Measurements from ENCODE around the gene GKN1. TPM values are rescaled to one million over a fixed set of nuclear protein-coding genes. Genes with fewer than 3 reads are reported as not detected.

GKN1 gene
- total and polyA plus RNA-seq, 9 donors = 0.09 to 0.27 (median 0.16) TPM; not detected in 2

DNA sequence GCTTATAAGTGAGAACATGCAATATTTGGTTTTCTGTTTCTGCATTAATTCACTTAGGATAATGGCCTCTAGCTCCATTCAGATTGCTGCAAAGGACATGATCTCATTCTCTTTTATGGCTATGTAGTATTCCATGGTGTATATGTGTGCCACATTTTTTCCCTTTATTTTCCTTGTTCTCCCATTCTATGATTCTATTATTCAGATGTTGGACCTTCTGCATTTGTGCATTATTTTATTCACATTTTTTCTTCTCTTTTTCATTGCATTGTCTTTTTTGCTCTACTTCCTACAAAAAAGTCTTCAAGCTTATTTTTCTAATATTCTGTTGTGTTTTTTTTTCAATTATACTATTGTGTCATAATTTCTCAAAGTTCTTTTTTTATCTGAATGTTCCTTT lies 27.4 kb downstream of the GKN1 start:
- H3K27me3 ChIP-seq (ENCODE audit: control insufficient read depth, insufficient read depth, low read length) = no peaks in the 10 kb centered on the region
- peaks cover 6% of the 10 kb centered on the region for H3K4me1 ChIP-seq (ENCODE audit: control insufficient read depth, insufficient read depth, low read length)
- peaks cover 11% of the 10 kb centered on the region for H3K9me3 ChIP-seq (replicated peaks; ENCODE audit: control insufficient read depth, low read depth, low read length)
- no peak overlapping the region for H3K27ac ChIP-seq (ENCODE audit: low read length)
- DNase-seq = no peak
- H3K4me3 ChIP-seq (ENCODE audit: low read length) = no peak overlapping the region
- H3K36me3 ChIP-seq (ENCODE audit: control insufficient read depth, insufficient read depth, low read length) = no peaks in the 10 kb centered on the region

DNA sequence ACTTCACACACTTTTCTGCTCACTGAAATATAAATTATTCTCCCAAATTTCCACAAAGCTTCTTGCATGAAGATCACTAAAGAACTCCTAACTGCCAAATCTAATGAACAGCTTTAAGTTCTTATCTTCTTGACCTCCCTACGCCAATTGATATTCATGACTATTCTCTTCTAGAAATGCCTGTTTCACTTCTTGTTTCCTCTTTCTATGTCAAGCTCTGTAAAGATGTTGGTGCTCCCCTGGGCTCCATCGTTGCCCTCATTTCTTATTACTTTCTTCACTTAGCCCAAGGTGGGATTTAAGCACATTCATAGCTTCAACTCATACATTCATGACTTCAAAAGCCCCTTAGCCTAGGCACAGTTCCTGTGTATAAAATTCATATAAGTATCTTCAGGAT lies 29.3 kb downstream of the GKN1 start:
- Histone ChIP-seq H3K27me3 (ENCODE audit: control insufficient read depth, insufficient read depth, low read length) (no peaks in the 10 kb centered on the region), H3K27ac (ENCODE audit: low read length) (no peak overlapping the region), H3K36me3 (ENCODE audit: control insufficient read depth, insufficient read depth, low read length) (no peaks in the 10 kb centered on the region), H3K4me1 (ENCODE audit: control insufficient read depth, insufficient read depth, low read length) (peaks cover 6% of the 10 kb centered on the region), H3K4me3 (ENCODE audit: low read length) (no peak overlapping the region), H3K9me3 (replicated peaks; ENCODE audit: control insufficient read depth, low read depth, low read length) (peaks cover 11% of the 10 kb centered on the region)
- 97% methylated on average over 2 of the region's 2 CpGs for WGBS (ENCODE audit: insufficient coverage)
- no peak for DNase-seq

DNA sequence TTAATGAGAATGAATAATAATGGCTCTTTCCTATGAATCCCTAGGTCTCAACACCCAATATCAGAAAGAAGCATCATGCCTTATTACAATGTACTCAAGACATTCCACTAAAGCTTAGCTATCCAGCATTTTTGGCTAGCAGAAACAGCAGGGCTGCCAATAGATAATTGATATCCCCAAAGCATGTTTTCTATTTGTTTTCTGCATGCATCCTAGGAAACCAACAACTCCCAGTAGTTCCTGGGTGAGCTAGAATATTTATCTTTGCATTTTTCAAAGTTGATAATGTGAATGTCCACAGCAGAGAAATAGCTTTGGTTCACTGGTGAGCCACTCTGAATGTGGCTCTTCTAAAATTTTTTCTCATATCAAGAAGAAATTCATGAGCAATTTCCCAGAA lies 32.7 kb downstream of the GKN1 start:
- peak; percentile 94 for DNase-seq
- peaks cover 3% of the 10 kb centered on the region for H3K9me3 ChIP-seq (replicated peaks; ENCODE audit: control insufficient read depth, low read depth, low read length)
- no peak overlapping the region for H3K4me3 ChIP-seq (ENCODE audit: low read length)
- H3K4me1 ChIP-seq (ENCODE audit: control insufficient read depth, insufficient read depth, low read length) = peaks cover 6% of the 10 kb centered on the region
- peak overlapping the region; percentile 76 for H3K27ac ChIP-seq (ENCODE audit: low read length)
- H3K36me3 ChIP-seq (ENCODE audit: control insufficient read depth, insufficient read depth, low read length) = no peaks in the 10 kb centered on the region
- H3K27me3 ChIP-seq (ENCODE audit: control insufficient read depth, insufficient read depth, low read length) = peaks cover 11% of the 10 kb centered on the region

DNA sequence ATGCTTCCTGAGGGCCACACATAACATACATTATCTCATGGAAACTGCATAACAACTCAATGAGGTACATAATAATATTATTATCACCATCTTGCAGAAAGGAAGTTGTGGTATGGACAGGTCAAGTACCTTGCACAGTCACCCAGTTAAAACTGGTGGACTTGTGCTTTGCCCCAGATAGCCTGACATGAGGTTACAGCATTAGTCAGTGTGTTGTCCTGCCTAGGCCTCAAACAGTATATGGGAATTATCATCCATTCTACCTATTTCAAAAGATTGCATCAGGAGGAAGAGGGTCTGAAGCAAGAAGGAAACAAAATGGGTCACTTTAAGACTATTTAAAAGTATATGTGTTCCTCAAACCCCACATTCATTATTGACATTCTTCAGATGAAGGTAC lies 33.2 kb downstream of the GKN1 start:
- H3K27ac ChIP-seq (ENCODE audit: low read length) = peak overlapping the region; percentile 51
- DNase-seq = no peak
- peaks cover 8% of the 10 kb centered on the region for H3K4me1 ChIP-seq (ENCODE audit: control insufficient read depth, insufficient read depth, low read length)
- H3K4me3 ChIP-seq (ENCODE audit: low read length) = no peak overlapping the region
- no peaks in the 10 kb centered on the region for H3K36me3 ChIP-seq (ENCODE audit: control insufficient read depth, insufficient read depth, low read length)
- no peaks in the 10 kb centered on the region for H3K9me3 ChIP-seq (replicated peaks; ENCODE audit: control insufficient read depth, low read depth, low read length)
- peaks cover 13% of the 10 kb centered on the region for H3K27me3 ChIP-seq (ENCODE audit: control insufficient read depth, insufficient read depth, low read length)

DNA sequence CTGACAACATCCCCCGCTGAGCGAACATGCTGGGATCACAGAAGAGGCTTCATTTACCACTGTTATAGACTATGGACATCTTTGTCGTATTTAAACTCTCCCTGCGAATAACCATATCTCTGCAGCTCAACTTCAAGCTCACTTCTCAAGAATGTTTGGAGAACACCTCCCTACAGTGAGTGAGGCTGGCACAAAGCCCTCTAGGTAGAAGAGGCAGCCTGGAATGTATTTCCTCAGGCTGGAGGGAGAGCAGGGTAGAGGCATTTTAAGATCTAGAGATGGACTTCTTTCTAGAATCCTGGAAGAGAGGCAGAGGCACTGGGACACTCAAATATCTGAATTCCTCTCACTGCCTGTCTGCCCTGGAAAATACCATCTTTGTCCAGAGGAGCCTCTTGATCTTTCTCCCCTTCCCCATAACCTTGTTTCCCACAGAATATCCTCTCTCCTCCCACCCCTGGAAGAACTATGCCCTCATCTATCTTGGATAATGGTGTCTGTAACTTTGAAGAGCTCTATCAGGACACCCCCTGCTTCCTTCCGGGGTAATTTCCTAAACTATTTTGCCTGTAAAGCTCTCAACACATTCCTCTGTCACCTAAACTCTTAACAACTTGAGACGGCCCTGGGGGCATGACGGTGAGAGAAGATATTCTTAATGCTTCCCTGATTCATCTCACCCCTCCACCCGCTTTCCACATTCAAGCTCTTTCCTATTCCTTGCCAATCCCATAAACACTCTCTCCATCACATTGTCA lies 36.2 kb downstream of the GKN1 start:
- DNase-seq = no peak
- 57% methylated on average over 6 of the region's 8 CpGs for WGBS (ENCODE audit: insufficient coverage)

DNA sequence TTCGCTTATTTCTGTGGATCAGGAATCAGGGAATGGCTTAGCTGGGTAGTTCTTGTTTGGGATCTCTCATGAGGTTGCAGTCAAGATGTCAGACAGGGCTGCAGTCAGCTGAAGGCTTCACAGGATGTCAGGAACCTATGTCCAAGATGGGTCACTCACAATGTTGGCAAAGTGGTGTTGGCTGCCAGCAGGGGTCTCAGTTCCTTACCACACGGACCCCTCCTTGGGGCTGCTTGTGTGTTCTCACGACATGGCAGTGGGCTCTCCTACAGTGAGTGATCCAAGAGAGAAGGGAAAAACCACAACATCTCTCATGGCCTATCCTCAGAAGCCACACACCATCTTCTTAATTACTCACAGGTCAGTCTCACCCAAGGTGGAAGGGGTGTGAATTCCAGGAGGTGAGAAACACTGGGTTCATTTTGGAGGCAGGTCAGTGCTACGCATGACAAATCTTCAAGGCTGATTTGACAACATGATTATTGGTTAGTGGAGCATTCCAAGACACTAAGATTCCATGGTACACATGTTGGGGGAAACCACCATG lies 37.2 kb downstream of the GKN1 start:
- Histone ChIP-seq H3K36me3 (ENCODE audit: control insufficient read depth, insufficient read depth, low read length) (no peaks in the 10 kb centered on the region), H3K27me3 (ENCODE audit: control insufficient read depth, insufficient read depth, low read length) (peaks cover 20% of the 10 kb centered on the region), H3K4me3 (ENCODE audit: low read length) (no peak overlapping the region), H3K4me1 (ENCODE audit: control insufficient read depth, insufficient read depth, low read length) (peaks cover 6% of the 10 kb centered on the region), H3K27ac (ENCODE audit: low read length) (no peak overlapping the region), H3K9me3 (replicated peaks; ENCODE audit: control insufficient read depth, low read depth, low read length) (no peaks in the 10 kb centered on the region)
- WGBS (ENCODE audit: insufficient coverage) = 100% methylated on average over 1 of the region's 4 CpGs
- no peak for DNase-seq

More for the DNA sequence above, 36.2 kb downstream of the GKN1 start:
- no peak overlapping the region for H3K4me3 ChIP-seq (ENCODE audit: low read length)
- no peaks in the 10 kb centered on the region for H3K9me3 ChIP-seq (replicated peaks; ENCODE audit: control insufficient read depth, low read depth, low read length)
- no peak overlapping the region for H3K27ac ChIP-seq (ENCODE audit: low read length)
- peaks cover 20% of the 10 kb centered on the region for H3K27me3 ChIP-seq (ENCODE audit: control insufficient read depth, insufficient read depth, low read length)
- peaks cover 10% of the 10 kb centered on the region for H3K4me1 ChIP-seq (ENCODE audit: control insufficient read depth, insufficient read depth, low read length)
- no peaks in the 10 kb centered on the region for H3K36me3 ChIP-seq (ENCODE audit: control insufficient read depth, insufficient read depth, low read length)

DNA sequence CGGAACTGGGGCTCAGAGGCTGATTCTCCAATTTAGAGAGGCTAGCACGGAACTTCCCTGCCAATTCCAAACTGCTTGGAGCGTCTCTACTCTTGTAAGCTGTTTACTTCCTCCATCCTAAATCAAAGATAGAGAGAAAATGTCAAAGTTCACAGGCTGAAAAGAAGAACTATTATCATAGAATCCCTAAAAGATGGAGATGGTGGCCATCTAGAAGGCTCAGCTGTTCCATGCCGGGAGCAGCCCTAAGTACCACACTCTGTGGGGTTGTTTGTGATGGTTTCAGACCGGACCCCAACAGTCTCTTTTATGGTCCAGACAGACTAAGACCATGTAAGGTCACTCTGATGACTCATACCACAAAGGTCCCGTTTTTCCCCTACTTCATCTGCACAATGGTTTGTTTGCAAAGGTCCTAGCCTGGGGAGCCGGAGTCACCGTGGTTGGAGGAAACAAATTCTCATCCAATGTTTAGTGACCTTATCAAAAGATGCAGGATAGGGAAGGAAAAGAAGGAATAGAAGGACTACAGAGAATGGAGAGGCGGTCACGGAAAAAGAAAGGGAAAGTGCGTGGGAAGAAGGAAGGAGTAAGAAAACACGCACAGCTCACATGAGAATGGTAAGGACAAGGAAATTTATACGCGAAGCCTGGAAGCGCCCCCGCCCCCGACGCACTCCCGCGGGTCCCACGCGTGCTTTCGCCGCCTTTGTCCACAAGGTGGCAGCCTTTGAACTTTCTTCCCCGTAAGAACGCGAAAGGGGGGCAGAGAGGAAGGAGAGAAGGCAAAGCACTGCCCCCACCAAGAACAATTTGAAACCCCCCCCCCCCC lies 38.1 kb downstream of the GKN1 start:
- peaks cover 20% of the 10 kb centered on the region for H3K27me3 ChIP-seq (ENCODE audit: control insufficient read depth, insufficient read depth, low read length)
- peaks cover 4% of the 10 kb centered on the region for H3K36me3 ChIP-seq (ENCODE audit: control insufficient read depth, insufficient read depth, low read length)
- no peaks in the 10 kb centered on the region for H3K9me3 ChIP-seq (replicated peaks; ENCODE audit: control insufficient read depth, low read depth, low read length)
- peak overlapping the region; percentile 90 for H3K27ac ChIP-seq (ENCODE audit: low read length)
- 9% methylated on average over 12 of the region's 27 CpGs for WGBS (ENCODE audit: insufficient coverage)
- peaks cover 11% of the 10 kb centered on the region for H3K4me1 ChIP-seq (ENCODE audit: control insufficient read depth, insufficient read depth, low read length)
- DNase-seq = peak; percentile 95
- H3K4me3 ChIP-seq (ENCODE audit: low read length) = peak overlapping the region; percentile 95

DNA sequence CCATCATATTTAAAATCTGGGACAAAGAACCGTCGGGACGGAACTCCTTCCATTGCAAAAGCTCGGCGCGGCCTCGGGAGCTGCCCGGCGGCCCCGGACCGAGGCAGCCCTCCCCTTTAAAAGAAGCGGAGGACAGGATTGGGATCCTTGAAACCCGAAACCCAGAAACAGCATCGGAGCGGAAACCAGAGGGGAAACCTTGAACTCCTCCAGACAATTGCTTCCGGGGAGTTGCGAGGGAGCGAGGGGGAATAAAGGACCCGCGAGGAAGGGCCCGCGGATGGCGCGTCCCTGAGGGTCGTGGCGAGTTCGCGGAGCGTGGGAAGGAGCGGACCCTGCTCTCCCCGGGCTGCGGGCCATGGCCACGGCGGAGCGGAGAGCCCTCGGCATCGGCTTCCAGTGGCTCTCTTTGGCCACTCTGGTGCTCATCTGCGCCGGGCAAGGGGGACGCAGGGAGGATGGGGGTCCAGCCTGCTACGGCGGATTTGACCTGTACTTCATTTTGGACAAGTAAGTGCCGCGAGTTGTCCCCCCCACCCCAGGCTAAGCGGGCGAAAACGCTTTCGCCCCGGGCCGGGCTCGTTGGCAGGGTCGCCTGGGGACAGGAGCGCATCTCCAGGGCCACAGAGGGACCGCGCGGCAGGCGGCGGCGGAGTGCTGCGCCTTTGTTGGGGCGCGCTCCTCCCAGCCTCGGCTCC lies 38.9 kb downstream of the GKN1 start, which contains the start of gene ANTXR1:
ANTXR1 (plus strand) TSS at position 38 of the 698 bp plus-strand sequence; CDS start at position 359, 321 bp downstream.
- Histone ChIP-seq H3K4me1 (ENCODE audit: control insufficient read depth, insufficient read depth, low read length) (peaks cover 17% of the 10 kb centered on the region), H3K27me3 (ENCODE audit: control insufficient read depth, insufficient read depth, low read length) (peaks cover 20% of the 10 kb centered on the region), H3K9me3 (replicated peaks; ENCODE audit: control insufficient read depth, low read depth, low read length) (no peaks in the 10 kb centered on the region), H3K27ac (ENCODE audit: low read length) (peak within 1 kb of the TSS; percentile 90), H3K36me3 (ENCODE audit: control insufficient read depth, insufficient read depth, low read length) (peaks cover 4% of the 10 kb centered on the region), H3K4me3 (ENCODE audit: low read length) (peak within 1 kb of the TSS; percentile 95)
- under 1% methylated on average over 55 of the region's 63 CpGs for WGBS (ENCODE audit: insufficient coverage)
- DNase-seq = peak; percentile 96

DNA sequence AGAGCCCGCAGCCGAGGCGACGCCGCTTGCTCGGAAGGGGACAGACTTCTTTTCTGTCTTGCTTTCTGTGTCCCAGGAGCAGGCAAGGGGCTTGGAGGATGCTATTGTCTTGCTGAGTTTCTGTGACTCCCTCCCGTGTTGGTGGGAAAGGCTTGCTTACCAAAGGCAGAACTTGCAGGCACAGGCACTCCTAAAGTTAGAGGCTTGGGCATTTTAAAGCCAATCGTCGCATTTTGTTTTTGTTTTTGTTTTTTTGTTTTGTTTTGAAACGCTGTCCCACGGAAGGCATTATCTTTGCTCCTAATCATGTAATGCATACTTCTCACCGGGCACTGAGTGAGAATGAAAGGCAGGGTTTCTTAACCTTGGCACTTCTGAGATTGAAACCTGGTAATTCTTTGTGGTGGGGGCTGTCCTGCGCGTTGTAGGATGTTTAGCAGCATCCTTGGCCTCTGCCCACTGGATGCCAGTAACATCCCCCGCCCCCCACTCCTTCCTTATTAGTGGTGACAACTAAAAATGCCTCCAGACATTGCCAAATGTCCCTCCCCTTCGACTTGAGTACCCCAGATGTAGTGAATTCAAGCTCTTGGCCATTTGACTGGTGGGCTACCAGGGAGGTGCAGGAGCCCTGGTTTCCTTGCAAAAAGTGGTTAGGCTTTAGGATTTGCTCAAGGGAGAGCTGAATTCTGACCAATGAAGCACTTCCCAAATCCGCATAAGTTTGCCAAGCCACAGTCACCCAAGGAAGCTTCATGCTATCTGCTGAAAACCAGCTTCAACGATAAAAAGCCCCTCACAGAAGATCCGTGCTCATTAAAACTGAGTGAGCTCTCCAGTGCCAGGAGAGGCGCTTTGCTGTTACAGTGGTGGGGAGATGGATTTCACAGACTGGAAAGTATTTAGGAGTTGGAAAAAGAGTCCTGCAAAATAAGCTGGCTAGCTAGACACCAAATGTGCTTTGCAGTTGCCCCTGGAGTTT lies 39.7 kb downstream of the GKN1 start:
- Histone ChIP-seq H3K4me3 (ENCODE audit: low read length) (peak overlapping the region; percentile 95), H3K9me3 (replicated peaks; ENCODE audit: control insufficient read depth, low read depth, low read length) (no peaks in the 10 kb centered on the region), H3K27ac (ENCODE audit: low read length) (peak overlapping the region; percentile 90), H3K36me3 (ENCODE audit: control insufficient read depth, insufficient read depth, low read length) (peaks cover 4% of the 10 kb centered on the region), H3K4me1 (ENCODE audit: control insufficient read depth, insufficient read depth, low read length) (peaks cover 21% of the 10 kb centered on the region), H3K27me3 (ENCODE audit: control insufficient read depth, insufficient read depth, low read length) (peaks cover 20% of the 10 kb centered on the region)
- WGBS (ENCODE audit: insufficient coverage) = 0% methylated on average over 6 of the region's 20 CpGs
- DNase-seq = peak; percentile 95

Measured in muscle of leg (tissue), 11 donors.